Nasal cavity respiratory epithelium epithelial cell of viscerocranial mucosa (primary cell): Measurements from ENCODE around the gene RAB1A. TPM values are rescaled to one million over a fixed set of nuclear protein-coding genes. Genes with fewer than 3 reads are reported as not detected.

Experiments used
- total RNA-seq: library from RNA; depleted of rRNA; stranded (reverse); fragments of >200 nt; gene quantifications from 2 replicates; pipeline ENCODE4 v1.2.3, GENCODE V29; 2014

Gene RAB1A
- 135 and 175 TPM in 2 replicates for total RNA-seq

DNA sequence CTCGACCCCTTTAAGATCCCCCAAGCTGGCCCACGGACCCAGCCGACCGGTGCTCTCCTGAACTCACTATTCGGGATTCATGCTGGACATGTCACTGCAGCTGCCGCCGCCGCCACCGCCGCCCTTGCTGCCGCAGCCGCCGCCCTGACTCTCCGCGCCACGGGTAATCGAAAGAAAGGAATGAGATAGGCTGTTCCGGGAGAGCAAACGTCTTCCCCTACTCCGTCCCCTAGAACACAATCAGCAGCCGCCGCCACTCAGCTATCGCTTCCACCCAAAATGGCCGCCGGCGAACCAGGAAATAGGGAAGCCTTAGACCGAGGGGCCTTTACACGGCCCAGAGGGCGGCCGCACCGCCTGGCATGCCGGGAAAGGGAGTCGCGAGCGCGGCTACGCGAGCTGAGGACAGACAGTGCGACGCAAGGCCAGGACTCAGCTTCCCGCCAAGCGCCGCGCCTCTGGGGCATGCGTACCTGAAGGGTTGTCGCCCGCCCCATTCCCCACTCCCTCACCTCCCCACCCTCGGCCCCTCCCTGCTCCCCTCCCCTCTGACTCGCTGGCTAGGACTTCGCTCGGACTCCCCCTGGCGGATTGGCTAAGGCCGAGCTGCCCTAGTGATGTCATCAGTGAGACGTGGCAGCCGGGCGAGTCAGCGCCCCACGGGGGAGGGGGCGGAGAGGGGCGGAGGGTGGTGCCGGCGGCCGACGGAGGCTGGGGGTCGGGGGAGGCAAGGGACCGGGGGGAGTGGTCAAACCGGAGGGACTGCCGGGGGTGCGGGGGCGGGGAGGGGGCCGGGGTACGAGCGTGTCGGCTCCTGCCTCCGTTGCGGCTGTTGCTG is at the start of gene RAB1A:
TSS of gene RAB1A (minus strand) at position 281 of the 838 bp plus-strand sequence. CDS start at position 90, 191 bp downstream.

GRCh38 chr2:65056215-65057053 is 73.5 kb downstream of the RAB1A start, which contains the start of gene CEP68:
TSS of gene CEP68 (plus strand) at chr2:65056416. CDS start at chr2:65069445, 13,029 bp downstream.

Other genes starting within 250 kb of the RAB1A start
- 22.2 and 37.9 TPM in 2 replicates for gene SLC1A4, start 140.7 kb downstream of the RAB1A start, total RNA-seq
- gene CEP68, start 73.7 kb downstream of the RAB1A start, total RNA-seq, result 1.7 and 7.8 TPM in 2 replicates
- 121 and 154 TPM in 2 replicates for gene ACTR2, start 97.7 kb upstream of the RAB1A start, total RNA-seq